K562 treated with DMSO at 1 percent for 12 hours (cell line): ENCODE measurements around the gene FERMT3. TPM values are rescaled to one million over a fixed set of nuclear protein-coding genes. Genes with fewer than 3 reads are reported as not detected.

Experiments
- total RNA-seq: library from RNA; unstranded; fragments of 300-600 nt; gene quantifications from 2 replicates; pipeline ENCODE4 v1.2.3, GENCODE V29; 2022; ENCODE audit not compliant: insufficient read depth

Gene FERMT3
- 98.9 and 99.4 TPM in 2 replicates for total RNA-seq

GRCh38 chr11:64206457-64207255, at the start of gene FERMT3:
Gene FERMT3 (plus strand): TSS chr11:64206721. CDS start chr11:64207365, 644 bp downstream.

GRCh38 chr11:64165842-64166635, 40.5 kb upstream of the FERMT3 start, which contains the start of gene MACROD1:
Gene MACROD1 (minus strand): TSS chr11:64166113. CDS start chr11:64165994, 119 bp downstream.

GRCh38 chr11:64185693-64186491, 20.6 kb upstream of the FERMT3 start, which contains the start of gene STIP1:
Gene STIP1 (plus strand): TSS chr11:64186171. CDS start chr11:64186262, 91 bp downstream.

GRCh38 chr11:64225608-64226506, 19.3 kb downstream of the FERMT3 start, which contains the start of the genes NUDT22 and TRPT1:
Gene NUDT22 (plus strand): TSS chr11:64226274. CDS start chr11:64226653, 379 bp downstream.
Gene TRPT1 (minus strand): TSS chr11:64226186. CDS start chr11:64225860, 326 bp downstream.

GRCh38 chr11:64230171-64230984, 23.9 kb downstream of the FERMT3 start, which contains the start of gene DNAJC4:
Gene DNAJC4 (plus strand): TSS chr11:64230548. CDS start chr11:64230855, 307 bp downstream.

GRCh38 chr11:64233913-64234586, 27.5 kb downstream of the FERMT3 start, which contains the start of gene VEGFB:
Gene VEGFB (plus strand): TSS chr11:64234584. CDS start chr11:64234834, 250 bp downstream.

GRCh38 chr11:64240435-64241240, 34.1 kb downstream of the FERMT3 start, which contains the start of gene FKBP2:
Gene FKBP2 (plus strand): TSS chr11:64241095. CDS start chr11:64242388, 1,293 bp downstream.

GRCh38 chr11:64246871-64247728, 40.6 kb downstream of the FERMT3 start, which contains the start of gene PPP1R14B:
Gene PPP1R14B (minus strand): TSS chr11:64246943. CDS start chr11:64246673, 270 bp downstream.

GRCh38 chr11:64251016-64251752, 44.7 kb downstream of the FERMT3 start, which contains the start of gene PLCB3:
Gene PLCB3 (plus strand): TSS chr11:64251530. CDS start chr11:64251650, 120 bp downstream.

Other genes starting within 250 kb of the FERMT3 start
- 917 and 1,301 TPM in 2 replicates for gene COX8A, start 232.1 kb upstream of the FERMT3 start, total RNA-seq
- gene OTUB1, start 220.3 kb upstream of the FERMT3 start, total RNA-seq, result 78.6 and 88.4 TPM in 2 replicates
- gene FLRT1, start 170.8 kb upstream of the FERMT3 start, total RNA-seq, result 0.68 TPM in 1 of 2 replicates, not detected in the other
- 69.0 and 104 TPM in 2 replicates for gene MACROD1, start 40.6 kb upstream of the FERMT3 start, total RNA-seq
- gene STIP1, start 20.6 kb upstream of the FERMT3 start, total RNA-seq, result 202 and 282 TPM in 2 replicates
- 41.7 and 48.9 TPM in 2 replicates for gene TRPT1, start 19.5 kb downstream of the FERMT3 start, total RNA-seq
- 79.4 and 98.5 TPM in 2 replicates for gene NUDT22, start 19.6 kb downstream of the FERMT3 start, total RNA-seq
- gene DNAJC4, start 23.8 kb downstream of the FERMT3 start, total RNA-seq, result 71.7 and 73.1 TPM in 2 replicates
- gene VEGFB, start 27.9 kb downstream of the FERMT3 start, total RNA-seq, result 103 and 104 TPM in 2 replicates
- gene FKBP2, start 34.4 kb downstream of the FERMT3 start, total RNA-seq, result 113 and 130 TPM in 2 replicates
- gene PPP1R14B, start 40.2 kb downstream of the FERMT3 start, total RNA-seq, result 105 and 156 TPM in 2 replicates
- gene PLCB3, start 44.8 kb downstream of the FERMT3 start, total RNA-seq, result 14.8 and 31.1 TPM in 2 replicates
- 83.9 and 138 TPM in 2 replicates for gene BAD, start 77.9 kb downstream of the FERMT3 start, total RNA-seq
- 49.0 and 56.6 TPM in 2 replicates for gene GPR137, start 79.1 kb downstream of the FERMT3 start, total RNA-seq
- gene KCNK4, start 84.6 kb downstream of the FERMT3 start, total RNA-seq, result not detected in 2 replicates
- 1.8 and 2.0 TPM in 2 replicates for gene CATSPERZ, start 93.6 kb downstream of the FERMT3 start, total RNA-seq
- gene ESRRA, start 98.8 kb downstream of the FERMT3 start, total RNA-seq, result 72.4 and 81.7 TPM in 2 replicates
- gene TRMT112, start 110.8 kb downstream of the FERMT3 start, total RNA-seq, result 306 and 450 TPM in 2 replicates
- 404 and 652 TPM in 2 replicates for gene PRDX5, start 111.4 kb downstream of the FERMT3 start, total RNA-seq
- 12.0 and 20.3 TPM in 2 replicates for gene CCDC88B, start 133.5 kb downstream of the FERMT3 start, total RNA-seq
- gene RPS6KA4, start 152.4 kb downstream of the FERMT3 start, total RNA-seq, result 24.0 and 26.5 TPM in 2 replicates